HG02840 (cell line): ENCODE results near the gene IFNAR1.

Source experiments
- ATAC-seq: cut with Tn5 transposase; IDR thresholded peaks from one replicate; pipeline ENCODE4 v1.9.1; 2021; ENCODE audit warnings: mild to moderate bottlenecking, moderate library complexity, moderate number of reproducible peaks; ENCODE audit not compliant: unreplicated experiment, low FRiP score

The IFNAR1 gene

GRCh38 chr21:33396436-33396835 lies 71.7 kb downstream of the IFNAR1 start:
- ATAC-seq: no peak

DNA sequence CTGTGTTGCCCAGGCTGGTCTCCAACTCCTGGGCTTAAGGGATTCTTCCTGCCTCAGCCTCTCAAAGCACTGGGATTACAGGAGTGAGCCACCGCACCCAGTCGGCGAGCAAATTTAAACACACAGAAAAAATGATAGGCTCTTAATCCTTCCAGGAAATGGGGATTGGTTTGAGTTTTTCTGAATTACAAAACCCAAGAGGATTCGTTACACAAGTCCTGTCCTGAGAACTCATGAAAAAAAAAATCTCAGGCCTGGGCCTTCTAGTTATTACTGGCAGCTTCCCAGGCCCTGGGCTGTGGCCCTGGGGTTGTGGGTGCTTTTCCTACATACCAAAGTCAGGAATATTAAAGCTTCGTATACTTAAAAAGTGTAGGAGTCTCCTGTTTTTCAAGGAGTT lies 72.2 kb downstream of the IFNAR1 start:
- ATAC-seq: no peak

GRCh38 chr21:33397717-33398116 lies 72.9 kb downstream of the IFNAR1 start:
- ATAC-seq: no peak

DNA sequence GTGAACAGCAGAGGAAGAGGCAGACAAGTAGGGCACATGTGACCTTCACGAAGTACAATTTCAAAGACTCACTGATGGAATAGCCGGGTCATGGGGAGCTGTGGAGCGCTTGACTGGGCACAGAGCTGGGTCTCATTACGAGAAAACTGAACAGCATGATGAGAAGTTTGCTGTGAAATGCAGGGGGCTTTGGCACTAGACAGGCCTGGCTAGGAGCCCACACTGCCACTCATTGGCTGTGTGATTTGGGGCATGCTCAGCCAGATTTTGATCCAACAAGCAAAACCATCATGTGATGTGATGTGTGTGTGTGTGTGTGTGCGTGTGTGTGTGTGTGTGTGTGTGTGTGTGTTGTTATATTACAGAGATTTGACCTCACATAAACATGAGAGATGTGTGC lies 73.6 kb downstream of the IFNAR1 start:
- ATAC-seq: no peak

DNA sequence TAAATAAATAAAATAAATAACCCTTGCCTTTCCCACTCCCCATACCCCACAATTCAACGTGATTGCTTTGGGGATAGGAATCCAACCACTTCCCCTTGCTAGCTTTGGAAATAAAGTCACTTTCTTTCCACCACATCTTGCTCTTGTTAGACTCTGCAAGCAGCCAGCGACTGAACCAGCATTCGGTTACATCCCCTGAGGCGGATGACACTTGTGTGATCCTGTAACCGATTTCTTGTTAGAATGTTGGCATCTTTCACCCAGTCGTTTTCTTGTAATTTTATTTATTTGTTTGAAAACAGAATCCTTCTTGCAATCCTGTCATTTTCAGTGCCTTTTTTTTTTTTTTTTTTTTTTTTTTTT lies 76.8 kb downstream of the IFNAR1 start:
- ATAC-seq: no peak

GRCh38 chr21:33402001-33402979 lies 77.5 kb downstream of the IFNAR1 start:
- ATAC-seq: no peak

GRCh38 chr21:33403128-33403785 lies 78.5 kb downstream of the IFNAR1 start, which contains the start of gene IFNGR2:
TSS of gene IFNGR2 (plus strand) at chr21:33403413. CDS start at chr21:33403544, 131 bp downstream.
- ATAC-seq: no peak

- no peak for ATAC-seq
Observed at GRCh38 chr21:33403786-33404585, 79.2 kb downstream of the IFNAR1 start.

DNA sequence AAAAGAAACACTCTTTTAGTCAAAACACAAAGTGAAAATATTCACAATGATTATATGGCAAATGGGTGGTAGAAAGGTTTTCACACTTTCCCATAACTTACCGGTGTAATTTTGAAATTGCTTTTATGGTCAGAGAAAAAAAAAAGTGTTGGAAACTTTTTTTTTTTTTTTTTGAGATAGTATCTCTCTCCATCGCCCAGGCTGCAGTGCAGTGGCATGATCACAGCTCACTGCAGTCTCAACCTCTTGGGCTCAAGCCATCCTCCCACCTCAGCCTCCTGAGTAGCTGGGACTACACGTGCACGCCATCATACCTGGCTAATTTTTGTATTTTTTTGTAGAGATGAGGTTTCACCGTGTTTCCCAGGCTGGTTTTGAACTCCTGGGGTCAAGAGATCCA lies 81.7 kb downstream of the IFNAR1 start:
- ATAC-seq: no peak
